DMS153 treated with DMSO at 0.1 percent for 48 hours (cell line): Measurements from ENCODE around the gene CDH20.
"Not testable (repeated sequence)": the region's sequence is repeated elsewhere in the genome, so short reads cannot be mapped to it uniquely, and the experiment has no call there.

ENCODE experiments used
- DNase-seq: peaks from one replicate; lab custom pipeline; 2025; ENCODE audit not compliant: unreplicated experiment; lab: John Stamatoyannopoulos, UW

Gene CDH20

DNA sequence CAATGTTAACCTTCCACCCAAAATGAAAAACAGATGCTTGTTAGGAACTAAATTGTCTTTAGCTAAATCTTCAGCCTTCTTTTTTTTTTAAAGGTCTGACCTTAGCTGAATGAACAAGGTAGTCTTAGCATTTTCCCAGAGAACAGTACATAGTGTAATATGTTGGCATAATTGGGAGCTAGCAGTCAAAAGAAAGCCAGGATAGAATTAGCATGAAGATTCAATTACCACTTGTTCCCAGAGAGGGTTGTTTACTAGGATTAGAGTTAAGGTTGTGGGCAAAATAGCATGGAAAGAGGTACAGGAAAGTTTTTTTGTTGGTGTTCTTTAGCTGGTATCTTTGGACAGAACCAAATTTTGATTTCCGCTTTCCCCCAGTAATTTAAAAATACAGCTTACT lies 6.9 kb downstream of the CDH20 start:
- no peak for DNase-seq

DNA sequence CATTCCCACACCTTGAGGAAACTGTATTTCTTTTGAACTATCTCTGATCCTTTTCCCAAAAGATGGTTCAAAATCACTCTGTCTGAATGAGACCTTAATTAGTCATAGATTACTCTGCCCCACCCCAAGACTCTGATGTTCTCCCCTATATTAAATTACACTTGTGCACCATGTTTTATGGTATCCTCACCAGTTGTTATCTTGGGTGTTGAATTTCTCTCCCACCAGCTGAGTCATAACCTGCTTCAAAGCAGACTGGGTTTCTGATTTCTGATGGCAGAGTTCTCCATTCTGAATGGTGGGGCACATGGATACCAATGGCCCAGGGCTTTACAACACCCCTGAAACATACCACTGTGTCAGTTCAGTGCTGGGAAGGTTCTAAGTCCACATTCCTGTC lies 15.0 kb downstream of the CDH20 start:
- DNase-seq = no peak

DNA sequence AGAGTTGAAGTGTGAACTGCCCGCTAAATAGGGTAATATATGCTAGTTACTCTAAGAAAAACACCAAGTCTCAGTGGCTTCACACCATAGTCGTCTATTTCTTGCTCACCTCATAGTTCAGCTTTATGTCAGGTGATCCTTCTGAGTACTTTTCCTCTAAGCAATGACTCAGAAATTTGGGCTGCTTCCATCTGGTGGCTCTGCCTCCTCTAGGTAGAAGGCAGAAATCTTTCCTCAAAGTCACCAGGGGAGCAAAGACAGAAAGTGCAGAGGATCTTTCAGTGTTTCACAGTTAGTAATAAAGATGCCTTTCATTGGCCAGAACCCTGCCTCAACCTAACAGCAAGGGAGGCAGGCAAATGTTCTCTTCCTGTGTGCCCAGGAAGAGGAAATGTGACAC lies 17.3 kb downstream of the CDH20 start:
- no peak for DNase-seq

DNA sequence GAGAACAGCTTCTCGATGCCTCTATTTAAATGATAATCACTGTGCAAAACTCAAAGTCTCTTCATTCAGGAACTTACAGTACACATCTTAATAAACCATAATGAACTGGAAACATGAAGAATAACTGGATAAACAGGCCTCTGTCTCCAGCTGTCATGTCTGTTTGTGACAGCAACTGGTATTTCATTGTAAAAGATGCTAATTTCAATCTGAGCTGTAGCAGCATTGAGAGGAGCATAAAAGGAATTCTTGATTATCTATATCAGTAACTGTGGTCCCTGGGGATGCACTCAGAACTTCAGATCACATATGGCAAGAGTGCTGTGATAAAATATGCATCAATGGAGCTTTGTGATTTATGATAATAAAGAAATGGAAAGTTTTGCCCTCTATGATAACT lies 18.8 kb downstream of the CDH20 start:
- DNase-seq = no peak

DNA sequence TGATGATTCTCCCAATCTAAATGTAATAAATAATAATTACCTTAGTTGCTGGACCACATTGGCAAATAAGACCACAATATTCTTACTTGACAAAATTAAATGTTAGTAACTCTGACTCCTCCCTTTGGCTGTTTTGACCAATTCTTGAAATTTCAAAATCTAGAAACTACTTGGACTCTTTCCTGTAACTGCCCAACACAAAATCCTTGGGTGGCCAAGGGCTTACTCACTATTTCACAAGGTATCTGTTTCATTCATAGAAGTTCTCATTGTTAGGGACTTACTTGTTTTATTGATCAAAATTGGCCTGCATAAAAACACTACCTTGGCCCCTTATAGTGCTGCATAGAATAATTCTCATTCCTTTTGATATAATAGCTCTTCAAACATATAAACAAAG lies 19.4 kb downstream of the CDH20 start:
- no peak for DNase-seq

DNA sequence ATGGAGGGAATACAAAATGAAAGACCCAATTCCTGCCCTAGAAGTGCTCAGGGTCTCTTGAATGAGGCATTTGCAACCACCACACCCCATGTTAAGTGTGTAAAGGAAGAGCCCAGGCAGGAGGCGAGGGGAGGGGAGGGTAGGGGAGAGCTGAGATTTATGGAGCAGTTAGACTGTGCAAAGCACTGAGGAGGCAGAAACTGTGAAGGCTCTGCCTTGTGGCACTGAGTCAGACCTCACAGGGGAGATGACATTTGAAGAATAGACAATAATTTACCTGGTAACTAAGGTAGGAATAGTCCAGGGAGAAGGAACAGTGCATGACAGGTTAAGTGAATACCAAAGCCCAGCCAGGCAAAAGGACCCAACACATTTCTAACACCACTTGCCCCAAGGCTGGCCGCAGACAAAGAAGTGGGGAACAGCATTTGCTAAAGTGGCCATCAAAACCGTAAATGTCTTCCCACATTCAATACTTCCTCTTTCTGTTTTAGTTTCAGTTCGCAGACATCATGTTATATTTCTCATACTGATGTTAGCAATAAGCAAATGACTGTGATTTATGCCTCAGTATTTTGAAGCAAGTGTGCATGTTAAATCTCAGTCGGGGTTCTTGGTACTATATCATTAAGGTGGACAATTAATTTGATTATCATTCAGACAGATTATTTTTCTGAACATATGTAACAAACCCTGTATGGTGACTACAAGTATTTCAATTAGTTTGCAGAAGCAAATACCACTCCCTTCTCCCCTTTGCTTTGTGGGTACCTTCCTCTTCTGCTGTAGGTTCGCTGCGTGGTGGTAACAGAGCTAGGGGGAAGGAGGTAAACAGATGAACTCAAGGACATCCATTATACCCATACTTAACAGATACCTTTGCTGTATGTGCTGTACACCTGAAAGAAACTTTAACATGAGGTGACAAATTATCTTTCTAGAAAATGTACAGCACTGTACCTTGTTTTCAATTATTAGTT lies 27.5 kb downstream of the CDH20 start:
- DNase-seq = no peak

DNA sequence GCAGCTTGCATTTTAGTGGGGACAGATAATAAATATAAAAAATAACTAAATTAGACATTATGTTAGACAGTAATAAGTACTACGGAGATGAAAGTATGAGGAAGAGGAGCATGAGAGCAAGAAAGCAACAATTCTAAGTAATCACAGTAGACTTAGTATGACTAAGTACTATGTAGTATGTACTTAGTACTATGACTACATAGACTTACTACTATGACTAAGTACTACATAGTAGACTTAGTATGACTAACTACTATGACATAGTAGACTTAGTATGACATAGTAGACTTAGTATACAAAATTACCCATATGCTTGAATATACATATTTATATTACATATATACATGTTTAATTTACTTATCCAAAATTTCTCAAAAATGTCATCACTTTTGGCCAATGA lies 29.3 kb downstream of the CDH20 start:
- no peak for DNase-seq

DNA sequence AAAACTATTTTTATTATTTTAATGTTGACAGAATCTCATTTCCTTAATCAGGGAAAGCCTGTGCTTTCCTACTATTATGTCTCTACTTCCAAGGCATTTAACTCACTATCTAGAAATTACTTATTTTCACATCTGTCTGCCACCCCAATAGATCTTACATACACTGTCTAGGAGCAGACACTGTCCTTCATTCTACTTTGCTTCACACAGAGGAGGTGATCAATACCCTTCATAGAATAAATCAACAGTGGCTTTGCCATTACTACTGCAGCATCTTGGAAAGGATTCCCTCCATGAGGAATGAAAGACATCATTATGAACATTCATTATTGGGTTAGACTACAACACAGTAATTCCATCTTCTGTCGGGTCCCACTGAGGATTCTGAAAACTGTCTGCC lies 31.7 kb downstream of the CDH20 start:
- DNase-seq = no peak

DNA sequence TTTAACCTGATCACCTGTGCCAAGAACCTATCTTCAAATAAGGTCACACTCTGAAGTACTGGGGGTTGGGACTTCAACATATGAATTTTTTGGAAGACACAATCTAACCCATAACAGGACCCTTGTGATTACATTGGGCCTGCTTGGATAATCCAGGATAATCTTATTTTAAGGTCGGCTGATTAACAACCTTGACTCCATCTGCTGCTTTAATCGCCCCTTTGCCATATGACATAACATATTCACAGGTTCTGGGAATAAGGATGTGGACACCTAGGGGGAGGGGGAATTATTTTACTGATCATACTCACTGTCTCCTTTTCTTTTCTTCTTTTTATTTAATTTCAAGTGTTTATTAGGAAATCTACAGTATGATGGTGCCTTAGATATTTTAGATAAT lies 34.8 kb downstream of the CDH20 start:
- no peak for DNase-seq

DNA sequence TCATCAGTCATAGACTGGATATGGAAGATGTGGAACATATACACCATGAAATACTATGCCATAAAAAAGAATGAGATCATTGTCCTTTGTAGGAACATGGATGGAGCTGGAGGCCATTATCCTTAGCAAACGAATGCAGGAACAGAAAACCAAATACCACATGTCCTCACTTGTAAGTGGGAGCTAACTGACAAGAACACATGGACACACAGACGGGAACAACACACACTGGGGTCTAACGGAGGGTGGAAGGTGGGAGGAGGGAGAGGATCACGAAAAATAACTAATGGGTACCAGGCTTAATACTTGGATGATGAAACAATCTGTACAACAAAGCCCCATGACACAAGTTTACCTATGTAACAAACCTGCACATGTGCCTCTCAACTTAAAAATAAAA lies 36.4 kb downstream of the CDH20 start:
- not testable (repeated sequence) for DNase-seq

DNA sequence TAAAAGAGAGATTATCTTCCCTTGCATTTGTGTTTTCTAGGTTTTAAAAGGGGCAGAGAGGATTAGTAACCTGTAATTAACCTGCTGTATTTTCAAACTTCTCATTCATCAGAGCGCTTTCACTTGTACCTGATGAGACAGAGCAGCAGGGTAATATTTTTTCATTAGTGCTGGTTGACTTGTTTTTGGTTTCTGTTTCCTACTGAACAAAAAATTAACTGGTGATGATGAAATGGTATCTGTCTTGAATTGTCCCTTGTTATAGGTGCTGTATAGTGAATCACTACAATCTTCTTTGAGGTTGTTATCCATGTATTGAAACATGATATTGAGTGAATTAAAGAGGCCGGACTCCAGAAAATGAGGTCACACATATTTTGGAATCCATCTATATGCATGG lies 37.9 kb downstream of the CDH20 start:
- no peak for DNase-seq

DNA sequence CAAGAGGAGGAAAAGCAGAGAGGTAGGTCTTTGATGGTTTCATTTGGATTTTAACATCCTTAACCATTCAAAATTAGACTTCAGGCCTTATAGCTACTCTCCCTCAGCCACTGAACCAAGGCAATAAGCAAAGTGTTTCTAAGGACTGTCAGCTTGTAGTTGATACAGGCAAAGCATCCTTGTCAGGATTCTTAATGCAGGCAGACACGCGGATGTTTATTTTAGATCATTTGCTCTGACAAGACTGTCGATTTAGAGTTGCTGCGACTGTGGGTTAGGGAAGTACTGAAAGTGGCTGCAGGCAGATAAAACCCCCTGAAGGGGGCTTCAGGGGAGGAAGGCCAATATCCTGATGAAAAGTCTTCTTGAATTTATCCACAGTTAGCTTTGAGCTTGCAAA lies 46.6 kb downstream of the CDH20 start:
- DNase-seq = no peak

DNA sequence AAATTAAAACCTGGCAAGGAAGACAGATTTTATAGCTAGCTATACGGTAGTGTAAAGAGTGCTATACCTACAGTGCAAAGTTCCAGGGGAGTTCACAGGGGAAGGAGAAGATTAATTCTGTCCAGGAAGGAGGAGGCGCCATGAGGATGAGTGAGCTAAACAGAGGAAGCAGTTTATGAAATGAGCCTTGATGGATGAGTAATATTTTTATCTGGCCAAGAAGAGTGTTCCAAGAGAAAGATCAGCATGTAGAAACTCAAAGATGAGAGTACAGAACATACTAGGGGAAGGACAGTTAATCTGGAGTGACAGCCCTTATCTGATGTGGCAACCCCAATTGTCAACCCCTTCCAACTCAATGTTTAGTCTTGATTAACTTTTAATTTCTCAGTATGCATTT lies 54.8 kb downstream of the CDH20 start:
- no peak for DNase-seq

DNA sequence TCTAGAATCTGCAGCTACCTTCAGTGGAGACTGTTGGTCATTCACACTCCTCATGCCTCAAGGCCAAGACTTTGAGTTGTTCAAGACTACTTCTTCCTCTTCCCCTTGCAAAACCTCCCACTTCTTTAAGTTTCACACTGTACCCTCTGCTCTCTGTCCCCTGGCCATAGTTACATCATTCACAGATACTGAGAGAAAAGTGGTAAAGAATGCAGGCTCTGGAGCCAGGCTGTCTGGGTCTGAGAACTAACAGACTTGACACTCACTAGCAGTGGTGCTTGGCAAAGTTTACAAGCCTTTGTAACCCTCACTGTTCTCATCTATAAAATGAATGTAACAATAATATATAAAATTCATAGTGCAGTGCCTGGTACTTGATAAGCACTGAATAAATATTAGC lies 61.8 kb downstream of the CDH20 start:
- no peak for DNase-seq

DNA sequence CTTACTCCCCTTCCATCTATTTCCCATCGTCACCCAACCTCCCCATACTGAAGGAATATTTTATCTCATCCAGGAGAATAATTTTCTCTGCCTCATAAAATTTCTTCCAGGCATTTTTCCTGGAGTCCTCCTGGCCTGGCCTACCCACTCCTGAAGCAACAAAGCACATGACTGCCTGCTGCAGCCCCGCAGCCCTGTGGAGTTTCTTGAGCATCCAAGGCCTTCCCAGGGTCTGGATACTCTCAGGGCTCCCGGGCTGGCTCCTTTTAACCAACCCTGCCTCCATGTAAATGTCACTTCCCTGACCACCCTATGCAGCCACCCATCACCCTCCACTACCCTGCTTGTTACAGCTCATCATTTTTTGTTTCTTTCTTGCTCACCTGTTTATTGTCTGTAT lies 64.0 kb downstream of the CDH20 start:
- no peak for DNase-seq

DNA sequence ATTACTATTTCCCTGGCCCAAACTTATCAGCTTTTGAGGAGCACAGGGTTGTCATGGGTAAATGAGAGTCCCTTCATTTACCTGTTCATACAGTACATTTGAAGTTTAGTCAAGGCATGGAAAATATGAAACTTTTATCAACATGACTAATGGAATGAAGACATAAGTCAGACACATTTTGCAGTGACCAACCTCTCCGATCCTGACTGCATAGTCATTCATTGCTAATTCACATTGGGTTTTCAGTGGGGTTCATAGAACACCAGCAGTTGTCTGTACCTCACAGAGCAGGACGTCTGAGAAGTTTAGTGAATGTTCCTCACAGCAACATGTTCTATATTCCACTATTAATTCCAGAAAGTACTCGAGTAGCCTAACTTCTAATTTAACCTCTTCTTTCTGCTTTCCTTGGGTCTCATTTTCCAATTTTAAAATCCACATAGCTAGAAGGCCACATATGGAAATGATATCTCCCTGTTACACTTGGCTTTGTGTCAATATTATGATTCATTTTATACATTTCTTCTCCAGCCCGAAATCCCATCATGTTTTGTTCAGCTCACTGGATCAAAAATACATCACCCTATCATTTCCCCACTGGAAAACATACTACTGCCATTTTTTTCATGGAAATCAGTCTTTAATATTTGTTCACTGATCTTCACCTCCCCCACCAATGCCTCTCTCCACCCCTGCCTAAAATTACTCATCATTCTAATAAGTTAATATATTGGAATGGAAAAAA lies 65.9 kb downstream of the CDH20 start:
- DNase-seq = no peak

DNA sequence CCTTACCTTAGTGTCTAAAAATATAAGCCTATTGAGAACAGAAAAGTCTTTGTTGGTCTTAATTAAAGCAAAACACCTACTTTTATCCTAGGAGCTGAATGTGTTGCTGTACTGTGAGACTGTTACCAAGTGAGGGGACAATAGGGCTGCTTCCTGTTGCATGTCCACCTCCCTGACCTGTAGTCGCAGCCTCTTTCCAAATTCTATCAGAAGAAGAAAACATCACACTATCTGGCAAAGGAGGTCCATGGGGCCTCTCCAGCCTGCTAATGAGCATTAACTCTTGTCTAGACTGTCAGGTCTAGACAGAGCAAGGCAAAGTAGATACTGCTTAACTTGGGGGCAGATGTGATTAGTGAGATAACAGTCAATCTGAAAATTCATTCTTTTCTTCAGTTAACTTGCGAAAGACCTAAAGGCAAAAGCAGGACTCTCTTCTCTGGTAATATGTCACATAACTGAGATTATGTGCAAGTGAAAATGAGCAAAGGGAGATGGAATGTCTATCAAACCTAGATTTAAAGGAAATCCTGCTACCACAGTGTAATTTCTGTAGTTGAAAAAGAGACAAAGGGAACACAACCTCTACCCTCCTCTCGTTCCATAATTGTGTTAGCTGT lies 66.9 kb downstream of the CDH20 start:
- DNase-seq = no peak

DNA sequence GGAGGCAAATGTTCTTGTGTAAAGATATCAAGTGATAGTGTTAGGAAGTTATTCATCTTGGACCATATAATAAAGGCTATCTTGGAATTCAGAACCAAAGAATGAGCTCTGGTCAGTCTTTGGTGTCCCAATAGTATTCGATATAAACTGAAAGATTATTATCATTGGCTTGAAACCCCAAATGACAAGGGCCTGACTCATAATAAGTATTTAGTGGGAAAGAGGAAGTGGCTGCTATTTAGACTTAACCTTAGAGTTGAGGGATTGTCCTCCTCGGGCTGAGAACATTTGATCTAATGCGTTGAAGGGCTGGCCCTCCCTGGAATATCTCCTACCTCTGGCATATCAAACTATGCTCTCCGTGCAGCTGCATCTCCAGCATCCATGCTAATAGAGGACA lies 67.5 kb downstream of the CDH20 start:
- no peak for DNase-seq

DNA sequence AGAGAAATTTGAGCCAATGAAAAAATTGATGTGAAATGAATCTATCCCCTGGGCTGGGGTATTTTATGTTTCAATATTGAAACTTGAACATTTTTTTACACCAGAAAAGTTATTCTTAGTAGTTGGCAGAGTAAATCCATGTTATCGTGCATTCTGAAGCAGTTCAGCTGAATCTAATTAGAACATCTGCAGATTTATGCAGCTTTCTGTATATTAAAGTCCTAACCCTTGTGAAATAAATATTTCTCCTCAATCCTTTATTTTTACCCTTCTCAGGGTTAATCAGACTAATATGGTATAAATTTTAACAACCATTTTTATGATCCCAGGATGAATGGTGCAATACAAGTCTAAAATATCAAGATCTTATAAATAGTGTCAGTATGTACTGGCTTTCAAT lies 69.5 kb downstream of the CDH20 start:
- DNase-seq = no peak

DNA sequence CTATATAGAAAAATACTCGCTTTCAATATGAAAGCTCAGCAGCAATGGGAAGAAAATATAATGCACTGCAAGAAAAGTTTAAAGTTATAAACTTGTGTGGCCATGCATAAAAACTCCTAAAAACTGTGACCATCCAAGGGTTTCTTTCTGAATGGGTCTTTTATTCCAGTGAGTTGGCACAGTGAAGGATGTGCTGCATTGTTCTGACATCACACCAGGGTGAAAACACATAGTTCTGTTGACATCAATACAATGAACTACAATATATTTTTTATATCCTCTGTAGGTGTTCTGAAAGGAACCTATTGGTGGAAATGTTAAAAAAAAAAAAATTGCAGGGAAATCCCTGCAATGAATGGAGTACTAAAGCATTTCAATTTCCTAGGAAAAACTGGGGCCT lies 80.2 kb downstream of the CDH20 start:
- DNase-seq = no peak

DNA sequence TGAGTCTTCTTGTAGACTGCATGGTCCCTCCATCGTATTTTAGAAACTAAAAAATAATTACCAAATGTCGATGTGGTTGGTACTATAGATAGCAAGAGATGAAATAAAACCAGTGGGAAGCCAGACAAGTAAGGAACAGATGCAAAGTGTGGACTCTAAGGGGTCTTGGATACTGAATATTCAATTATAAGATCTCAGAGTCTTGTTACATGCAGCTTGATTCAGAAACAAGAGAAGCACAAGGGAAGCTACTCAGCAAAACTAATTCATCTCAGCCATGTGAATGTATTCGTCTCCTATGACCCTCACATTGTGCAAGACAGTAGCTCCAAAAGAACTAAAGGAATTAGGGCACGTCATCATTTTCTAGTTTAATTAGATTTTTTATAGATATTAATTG lies 80.9 kb downstream of the CDH20 start:
- no peak for DNase-seq

DNA sequence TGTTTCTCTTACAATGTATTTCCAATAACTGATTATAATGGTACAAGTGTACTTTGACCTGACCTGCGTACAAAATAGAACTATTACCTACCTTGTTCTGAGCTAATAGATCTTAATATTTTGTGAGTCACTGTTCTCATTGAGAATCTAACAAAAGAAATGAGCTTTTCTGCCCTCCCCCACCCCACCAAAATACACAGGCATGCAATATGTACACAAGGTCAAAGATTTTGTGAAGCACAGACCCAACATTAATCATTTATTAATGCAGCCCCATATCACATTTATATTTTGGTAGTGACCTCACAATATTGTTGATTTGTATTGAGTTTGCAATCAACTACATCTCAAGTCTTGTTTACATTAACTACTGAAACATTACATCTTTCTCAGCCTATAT lies 86.5 kb downstream of the CDH20 start:
- DNase-seq = no peak
